Hepatocyte (in vitro differentiated cells): Measurements from ENCODE around the gene ZNF281. TPM values are rescaled to one million over a fixed set of nuclear protein-coding genes. Genes with fewer than 3 reads are reported as not detected.

Experiments
- DNase-seq: peaks from one replicate; pipeline ENCODE4 v3.0.0-alpha.2; 2016; ENCODE audit warnings: low spot score
- H2AFZ ChIP-seq: fragments of 200-600 bp; sonication (generic); 2 replicates; pipeline ENCODE4 v1.6.0; 2016; ENCODE audit warnings: antibody characterized with exemption, mild to moderate bottlenecking
- H3K27ac ChIP-seq: fragments of 200-600 bp; sonication (generic); 2 replicates; pipeline ENCODE4 v1.5.1; 2016; ENCODE audit warnings: mild to moderate bottlenecking
- H3K27me3 ChIP-seq: fragments of 200-600 bp; sonication (generic); 2 replicates; pipeline ENCODE4 v1.6.1; 2016
- H3K36me3 ChIP-seq: fragments of 200-600 bp; sonication (generic); replicated peaks from 2 replicates; pipeline ENCODE4 v1.5.1; 2016; ENCODE audit warnings: low read depth; ENCODE audit not compliant: insufficient read depth
- H3K4me1 ChIP-seq: fragments of 200-600 bp; sonication (generic); 2 replicates; pipeline ENCODE4 v1.5.1; 2016; ENCODE audit warnings: mild to moderate bottlenecking, moderate library complexity; ENCODE audit not compliant: insufficient read depth
- H3K4me2 ChIP-seq: fragments of 200-600 bp; sonication (generic); 2 replicates; pipeline ENCODE4 v1.6.0; 2016
- H3K4me3 ChIP-seq: fragments of 200-600 bp; sonication (generic); 2 replicates; pipeline ENCODE4 v1.5.1; 2016; ENCODE audit warnings: mild to moderate bottlenecking
- H3K79me2 ChIP-seq: fragments of 200-600 bp; sonication (generic); 2 replicates; pipeline ENCODE4 v1.6.0; 2017; ENCODE audit warnings: mild to moderate bottlenecking
- H3K9me2 ChIP-seq: fragments of 200-600 bp; sonication (generic); replicated peaks from 2 replicates; pipeline ENCODE4 v1.6.0; 2017; ENCODE audit warnings: mild to moderate bottlenecking; ENCODE audit not compliant: insufficient read depth
- H3K9me3 ChIP-seq: fragments of 200-600 bp; sonication (generic); 2 replicates; pipeline ENCODE4 v1.5.1; 2016; ENCODE audit warnings: low read depth, mild to moderate bottlenecking
- H4K20me1 ChIP-seq: fragments of 200-600 bp; sonication (generic); 2 replicates; pipeline ENCODE4 v1.6.0; 2016; ENCODE audit warnings: mild to moderate bottlenecking; ENCODE audit not compliant: insufficient read depth, poor library complexity, severe bottlenecking
- EZH2 ChIP-seq: fragments of 200-600 bp; sonication (generic); IDR thresholded peaks from 2 replicates; pipeline ENCODE4 v1.6.1; 2016; ENCODE audit warnings: antibody characterized with exemption, mild to moderate bottlenecking, borderline replicate concordance
- EZH2phosphoT487 ChIP-seq: fragments of 200-600 bp; sonication (generic); IDR thresholded peaks from one replicate; pipeline ENCODE4 v1.6.1; 2018; ENCODE audit warnings: antibody characterized with exemption, mild to moderate bottlenecking, low read depth, moderate library complexity; ENCODE audit not compliant: unreplicated experiment, severe bottlenecking
- WGBS: methylation state at CpG from one replicate; pipeline ENCODE4 v1.1.6; 2016; ENCODE audit warnings: low lambda C conversion rate; ENCODE audit errors: missing lambda C conversion rate; 5-methylcytosine and 5-hydroxymethylcytosine counted together
- polyA plus RNA-seq: library from polyadenylated mRNA; unstranded; fragments of >200 nt; fragmentation: Nextera tagmentation; extraction: Ambion mirVana; gene quantifications from 2 replicates; pipeline ENCODE4 v1.2.1, GENCODE V29; 2016
- total RNA-seq: library from RNA; depleted of rRNA; stranded (reverse); fragments of >200 nt; gene quantifications from 2 replicates; pipeline ENCODE4 v1.2.3, GENCODE V29; 2014
- TF ChIP-seq, protein P1 (sequence below): fragments of 200-600 bp; sonication (generic); IDR thresholded peaks from 2 replicates; pipeline ENCODE4 v1.5.1; 2016; ENCODE audit warnings: antibody characterized with exemption, mild to moderate bottlenecking; ENCODE audit not compliant: poor library complexity

Gene ZNF281
- total and polyA plus RNA-seq, 2 experiments from 2014 or later = 19.2 to 26.6 TPM

DNA sequence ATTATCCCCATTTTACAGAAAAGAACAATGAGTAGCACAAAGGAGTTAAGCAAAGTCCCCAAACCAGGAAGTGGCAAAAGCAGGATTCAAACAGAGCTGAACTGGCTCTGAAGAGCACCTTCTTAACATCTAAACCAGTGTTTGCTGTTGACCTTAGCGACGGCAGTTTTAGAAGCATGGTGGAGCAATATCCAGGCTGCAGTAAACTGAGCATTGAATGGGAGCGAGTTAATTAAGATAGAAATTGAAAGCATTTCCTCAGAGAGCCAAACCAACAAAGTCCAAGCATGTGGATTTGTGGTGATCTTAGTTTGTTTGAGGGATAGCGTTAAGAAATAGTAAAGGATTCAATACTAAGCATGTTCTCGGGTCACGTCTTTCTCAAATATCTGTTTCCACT is 13.4 kb upstream of the ZNF281 start:
- Histone ChIP-seq H3K27ac (no peak overlapping the region), H3K79me2 (no peaks in the 10 kb centered on the region), H3K27me3 (no peaks in the 10 kb centered on the region), H3K4me2 (no peak overlapping the region), H3K9me2 (no peaks in the 10 kb centered on the region), H2AFZ (no peak overlapping the region), H4K20me1 (no peaks in the 10 kb centered on the region), H3K4me1 (no peaks in the 10 kb centered on the region), H3K9me3 (no peaks in the 10 kb centered on the region), H3K36me3 (no peaks in the 10 kb centered on the region), H3K4me3 (no peak overlapping the region)
- DNase-seq = no peak
- WGBS = 92% methylated on average over 6 of the region's 6 CpGs
- TF ChIP-seq, protein P1, sequence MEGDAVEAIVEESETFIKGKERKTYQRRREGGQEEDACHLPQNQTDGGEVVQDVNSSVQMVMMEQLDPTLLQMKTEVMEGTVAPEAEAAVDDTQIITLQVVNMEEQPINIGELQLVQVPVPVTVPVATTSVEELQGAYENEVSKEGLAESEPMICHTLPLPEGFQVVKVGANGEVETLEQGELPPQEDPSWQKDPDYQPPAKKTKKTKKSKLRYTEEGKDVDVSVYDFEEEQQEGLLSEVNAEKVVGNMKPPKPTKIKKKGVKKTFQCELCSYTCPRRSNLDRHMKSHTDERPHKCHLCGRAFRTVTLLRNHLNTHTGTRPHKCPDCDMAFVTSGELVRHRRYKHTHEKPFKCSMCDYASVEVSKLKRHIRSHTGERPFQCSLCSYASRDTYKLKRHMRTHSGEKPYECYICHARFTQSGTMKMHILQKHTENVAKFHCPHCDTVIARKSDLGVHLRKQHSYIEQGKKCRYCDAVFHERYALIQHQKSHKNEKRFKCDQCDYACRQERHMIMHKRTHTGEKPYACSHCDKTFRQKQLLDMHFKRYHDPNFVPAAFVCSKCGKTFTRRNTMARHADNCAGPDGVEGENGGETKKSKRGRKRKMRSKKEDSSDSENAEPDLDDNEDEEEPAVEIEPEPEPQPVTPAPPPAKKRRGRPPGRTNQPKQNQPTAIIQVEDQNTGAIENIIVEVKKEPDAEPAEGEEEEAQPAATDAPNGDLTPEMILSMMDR = no peak
- TF ChIP-seq EZH2 (no peak), EZH2phosphoT487 (no peak)

DNA sequence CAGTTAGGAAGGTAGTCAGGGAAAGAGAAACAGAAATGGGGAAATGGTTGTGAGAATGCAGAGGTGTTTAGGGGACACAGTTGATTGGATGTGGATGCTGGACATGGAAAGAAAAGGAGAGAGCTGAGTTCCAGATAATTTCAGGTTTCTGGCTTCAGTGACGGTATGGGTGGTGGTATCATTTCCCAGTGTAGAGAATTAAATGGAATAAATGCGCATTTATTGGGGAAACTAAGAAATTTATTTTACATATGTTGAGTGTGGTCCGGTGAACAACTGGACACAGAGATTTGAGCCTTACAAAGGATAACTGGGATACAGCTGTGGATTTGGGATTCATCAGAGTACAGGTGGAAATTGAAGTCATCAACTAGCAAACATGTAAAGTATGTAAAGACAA is 12.4 kb upstream of the ZNF281 start:
- Histone ChIP-seq H3K4me1 (no peaks in the 10 kb centered on the region), H3K9me3 (no peaks in the 10 kb centered on the region), H3K79me2 (no peaks in the 10 kb centered on the region), H2AFZ (no peak overlapping the region), H3K4me3 (no peak overlapping the region), H3K4me2 (no peak overlapping the region), H4K20me1 (no peaks in the 10 kb centered on the region), H3K36me3 (no peaks in the 10 kb centered on the region), H3K27ac (no peak overlapping the region), H3K9me2 (no peaks in the 10 kb centered on the region), H3K27me3 (no peaks in the 10 kb centered on the region)
- TF ChIP-seq EZH2phosphoT487 = no peak
- TF ChIP-seq EZH2 = no peak
- TF ChIP-seq, protein P1 = no peak
- WGBS = 96% methylated on average over 3 of the region's 3 CpGs
- DNase-seq = no peak

DNA sequence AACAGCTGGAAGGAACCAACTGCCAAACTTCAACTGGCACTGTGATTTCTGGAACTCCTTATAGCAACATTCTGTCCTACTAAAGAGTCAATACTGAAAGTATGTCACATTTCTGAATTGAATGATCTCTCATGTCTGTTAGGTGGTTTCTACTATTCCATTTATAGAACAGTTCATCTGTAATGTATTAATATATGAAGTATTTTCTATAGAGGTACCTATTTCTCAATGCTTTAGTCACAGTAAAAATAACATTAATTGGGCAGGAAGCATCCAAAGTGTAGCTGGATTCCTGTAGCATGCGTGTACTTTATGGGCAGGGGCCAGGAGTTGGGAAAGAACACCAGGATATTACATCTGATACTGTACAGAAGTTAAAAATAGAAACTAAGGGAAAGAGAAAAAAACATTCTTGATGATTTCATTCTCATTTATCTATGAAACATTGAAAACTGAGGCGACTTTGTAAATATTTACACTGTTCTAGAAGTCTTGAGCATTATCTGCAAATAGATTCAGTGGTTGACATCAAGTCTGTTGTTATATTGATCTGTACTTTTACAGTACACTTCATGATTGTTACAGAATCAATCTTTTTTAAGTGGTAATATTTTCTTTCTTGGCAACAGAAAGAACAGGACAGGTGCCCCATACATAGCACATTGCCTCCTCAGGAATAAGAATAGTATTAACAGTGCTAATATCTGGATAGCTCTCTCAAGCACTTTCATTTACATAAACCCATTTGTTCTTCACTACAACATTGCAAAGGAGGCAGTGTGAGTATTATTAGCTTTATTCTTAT is 6.2 kb upstream of the ZNF281 start:
- DNase-seq = peak; percentile 72
- 31% methylated on average over 2 of the region's 2 CpGs for WGBS
- H4K20me1 ChIP-seq = no peaks in the 10 kb centered on the region
- H3K4me1 ChIP-seq = peaks cover 16% of the 10 kb centered on the region
- H3K36me3 ChIP-seq = no peaks in the 10 kb centered on the region
- H3K4me3 ChIP-seq = no peak overlapping the region
- H3K27me3 ChIP-seq = no peaks in the 10 kb centered on the region
- H3K27ac ChIP-seq = peak overlapping the region; percentile 75
- no peaks in the 10 kb centered on the region for H3K9me3 ChIP-seq
- peak overlapping the region; percentile 43 for H3K4me2 ChIP-seq
- H3K9me2 ChIP-seq = no peaks in the 10 kb centered on the region
- H2AFZ ChIP-seq = no peak overlapping the region
- TF ChIP-seq EZH2phosphoT487 (no peak), EZH2 (no peak)
- TF ChIP-seq, protein P1 = no peak
- H3K79me2 ChIP-seq = no peaks in the 10 kb centered on the region
